Smooth muscle cell (in vitro differentiated cells): ENCODE results near the gene CTNNA1. TPM values are rescaled to one million over a fixed set of nuclear protein-coding genes. Genes with fewer than 3 reads are reported as not detected.
"Not testable (repeated sequence)": the region's sequence is repeated elsewhere in the genome, so short reads cannot be mapped to it uniquely, and the experiment has no call there.

ENCODE experiments used
- DNase-seq: peaks from one replicate; lab custom pipeline; 2025; ENCODE audit not compliant: unreplicated experiment; lab: John Stamatoyannopoulos, UW
- H2AFZ ChIP-seq: fragments of 200-600 bp; sonication (generic); 2 replicates; pipeline ENCODE4 v1.6.0; 2016; ENCODE audit warnings: antibody characterized with exemption, low read depth, mild to moderate bottlenecking
- H3F3A ChIP-seq: fragments of 200-600 bp; sonication (generic); 2 replicates; pipeline ENCODE4 v1.6.0; 2017; ENCODE audit warnings: antibody characterized with exemption, low read depth
- H3K27ac ChIP-seq: fragments of 200-600 bp; sonication (generic); 2 replicates; pipeline ENCODE4 v1.5.1; 2016; ENCODE audit warnings: low read depth, mild to moderate bottlenecking
- H3K27me3 ChIP-seq: fragments of 200-600 bp; sonication (generic); 2 replicates; pipeline ENCODE4 v1.6.1; 2016; ENCODE audit warnings: low read depth, mild to moderate bottlenecking
- H3K36me3 ChIP-seq: fragments of 200-600 bp; sonication (generic); 2 replicates; pipeline ENCODE4 v1.5.1; 2016; ENCODE audit warnings: low read depth
- H3K4me1 ChIP-seq: fragments of 200-600 bp; sonication (generic); 2 replicates; pipeline ENCODE4 v1.5.1; 2016; ENCODE audit warnings: low read depth
- H3K4me2 ChIP-seq: fragments of 200-600 bp; sonication (generic); 2 replicates; pipeline ENCODE4 v1.6.0; 2016; ENCODE audit warnings: mild to moderate bottlenecking
- H3K4me3 ChIP-seq: fragments of 200-600 bp; sonication (generic); 2 replicates; pipeline ENCODE4 v1.5.1; 2016; ENCODE audit warnings: mild to moderate bottlenecking
- H3K79me2 ChIP-seq: fragments of 200-600 bp; sonication (generic); 2 replicates; pipeline ENCODE4 v1.6.0; 2016; ENCODE audit warnings: low read depth, mild to moderate bottlenecking
- H3K9ac ChIP-seq: fragments of 200-600 bp; sonication (generic); 2 replicates; pipeline ENCODE4 v1.6.0; 2016; ENCODE audit warnings: low read depth
- H3K9me3 ChIP-seq: fragments of 200-600 bp; sonication (generic); replicated peaks from 2 replicates; pipeline ENCODE4 v1.5.1; 2016; ENCODE audit warnings: low read depth
- H4K20me1 ChIP-seq: fragments of 200-600 bp; sonication (generic); 2 replicates; pipeline ENCODE4 v1.6.0; 2016; ENCODE audit warnings: low read depth
- WGBS: methylation state at CpG from one replicate; pipeline ENCODE4 v1.1.7; 2016; ENCODE audit warnings: low lambda C conversion rate; 5-methylcytosine and 5-hydroxymethylcytosine counted together
- polyA plus RNA-seq: library from polyadenylated mRNA; unstranded; fragments of >200 nt; fragmentation: Nextera tagmentation; extraction: Ambion mirVana; gene quantifications from 2 replicates; pipeline ENCODE4 v1.2.1, GENCODE V29; 2016
- total RNA-seq: library from RNA; depleted of rRNA; stranded (reverse); fragments of >200 nt; gene quantifications from 2 replicates; pipeline ENCODE4 v1.2.3, GENCODE V29; 2014
- TF ChIP-seq, protein P1 (sequence below): fragments of 200-600 bp; sonication (generic); IDR thresholded peaks from 2 replicates; pipeline ENCODE4 v1.5.1; 2017; ENCODE audit warnings: borderline replicate concordance, mild to moderate bottlenecking, antibody characterized with exemption; ENCODE audit not compliant: insufficient read depth, poor library complexity, severe bottlenecking

Gene CTNNA1
- total and polyA plus RNA-seq, 2 experiments from 2014 or later, result 149 to 251 TPM

DNA sequence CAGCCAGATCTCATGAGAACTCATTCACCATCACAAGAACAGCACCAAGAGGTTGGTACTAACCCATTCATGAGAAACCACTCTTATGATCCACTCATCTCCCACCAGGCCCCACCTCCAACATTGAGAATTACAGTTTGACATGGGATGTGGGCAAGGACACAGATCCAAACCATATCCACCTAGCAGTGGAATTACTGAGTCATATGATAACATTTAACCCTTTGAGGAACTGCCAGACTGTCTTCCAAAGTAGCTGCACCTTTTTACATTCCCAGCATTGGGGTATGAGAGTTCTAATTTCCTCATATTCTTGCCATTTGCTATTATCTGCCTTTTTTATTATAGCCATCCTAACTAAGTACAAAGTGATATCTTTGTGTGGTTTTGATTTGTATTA lies 51.9 kb downstream of the CTNNA1 start:
- TF ChIP-seq, protein P1, sequence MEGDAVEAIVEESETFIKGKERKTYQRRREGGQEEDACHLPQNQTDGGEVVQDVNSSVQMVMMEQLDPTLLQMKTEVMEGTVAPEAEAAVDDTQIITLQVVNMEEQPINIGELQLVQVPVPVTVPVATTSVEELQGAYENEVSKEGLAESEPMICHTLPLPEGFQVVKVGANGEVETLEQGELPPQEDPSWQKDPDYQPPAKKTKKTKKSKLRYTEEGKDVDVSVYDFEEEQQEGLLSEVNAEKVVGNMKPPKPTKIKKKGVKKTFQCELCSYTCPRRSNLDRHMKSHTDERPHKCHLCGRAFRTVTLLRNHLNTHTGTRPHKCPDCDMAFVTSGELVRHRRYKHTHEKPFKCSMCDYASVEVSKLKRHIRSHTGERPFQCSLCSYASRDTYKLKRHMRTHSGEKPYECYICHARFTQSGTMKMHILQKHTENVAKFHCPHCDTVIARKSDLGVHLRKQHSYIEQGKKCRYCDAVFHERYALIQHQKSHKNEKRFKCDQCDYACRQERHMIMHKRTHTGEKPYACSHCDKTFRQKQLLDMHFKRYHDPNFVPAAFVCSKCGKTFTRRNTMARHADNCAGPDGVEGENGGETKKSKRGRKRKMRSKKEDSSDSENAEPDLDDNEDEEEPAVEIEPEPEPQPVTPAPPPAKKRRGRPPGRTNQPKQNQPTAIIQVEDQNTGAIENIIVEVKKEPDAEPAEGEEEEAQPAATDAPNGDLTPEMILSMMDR, result no peak
- no peak overlapping the region for H3K4me3 ChIP-seq
- no peak for DNase-seq
- no peak overlapping the region for H3K4me2 ChIP-seq
- peaks cover 100% of the 10 kb centered on the region for H3K79me2 ChIP-seq
- no peak overlapping the region for H3K9ac ChIP-seq
- H2AFZ ChIP-seq, result no peak overlapping the region
- no peaks in the 10 kb centered on the region for H3K9me3 ChIP-seq
- peaks cover 100% of the 10 kb centered on the region for H4K20me1 ChIP-seq
- peaks cover 4% of the 10 kb centered on the region for H3F3A ChIP-seq
- H3K4me1 ChIP-seq, result peaks cover 5% of the 10 kb centered on the region
- H3K27ac ChIP-seq, result no peak overlapping the region
- peaks cover 3% of the 10 kb centered on the region for H3K36me3 ChIP-seq
- no peaks in the 10 kb centered on the region for H3K27me3 ChIP-seq

DNA sequence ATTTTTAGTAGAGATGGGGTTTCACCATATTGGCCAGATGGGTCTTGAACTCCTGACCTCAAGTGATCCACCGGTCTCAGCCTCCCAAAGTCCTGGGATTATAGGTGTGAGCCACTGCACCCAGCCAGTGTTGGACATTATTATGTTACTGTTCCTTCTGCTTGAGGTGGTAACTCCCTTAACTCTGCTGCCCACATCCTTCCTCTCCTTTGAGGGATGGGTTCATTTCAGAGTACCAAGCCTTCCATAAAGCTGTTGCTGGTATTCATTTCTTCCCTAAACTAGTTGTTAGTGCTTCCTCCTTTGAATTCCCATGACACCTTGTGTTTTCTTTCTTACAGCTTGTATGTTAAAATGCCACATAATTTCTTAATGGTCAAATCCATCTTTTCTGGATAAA lies 54.0 kb downstream of the CTNNA1 start:
- peaks cover 83% of the 10 kb centered on the region for H4K20me1 ChIP-seq
- no peak for DNase-seq
- no peaks in the 10 kb centered on the region for H3K9me3 ChIP-seq
- H3K79me2 ChIP-seq, result peaks cover 85% of the 10 kb centered on the region
- H2AFZ ChIP-seq, result no peak overlapping the region
- no peak overlapping the region for H3K4me2 ChIP-seq
- no peaks in the 10 kb centered on the region for H3K27me3 ChIP-seq
- WGBS, result 94% methylated on average over 1 of the region's 1 CpG
- H3K4me3 ChIP-seq, result no peak overlapping the region
- peaks cover 4% of the 10 kb centered on the region for H3F3A ChIP-seq
- no peak overlapping the region for H3K27ac ChIP-seq
- peaks cover 5% of the 10 kb centered on the region for H3K4me1 ChIP-seq
- H3K9ac ChIP-seq, result no peak overlapping the region
- TF ChIP-seq, protein P1, result no peak
- H3K36me3 ChIP-seq, result peaks cover 5% of the 10 kb centered on the region

DNA sequence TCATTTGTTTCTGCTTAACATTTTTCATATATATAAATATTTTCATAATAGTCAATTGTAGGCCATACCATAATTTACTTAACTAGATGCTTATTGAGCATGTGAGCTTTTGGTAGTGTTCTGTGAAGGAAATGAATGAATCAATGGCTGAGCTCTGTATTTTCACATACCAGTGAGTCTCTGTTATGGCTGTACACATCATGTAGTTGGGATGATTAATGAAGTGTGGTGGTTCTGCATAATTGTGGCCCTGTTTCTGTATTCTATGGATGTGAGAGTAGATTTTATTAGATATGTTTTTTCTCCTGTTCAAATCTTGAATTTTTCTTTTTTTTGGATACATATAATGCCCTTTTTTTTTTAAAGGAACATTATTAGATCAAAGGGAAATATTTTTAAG lies 56.2 kb downstream of the CTNNA1 start:
- Histone ChIP-seq H3K9ac (no peak overlapping the region), H3K79me2 (peaks cover 84% of the 10 kb centered on the region), H2AFZ (no peak overlapping the region), H3K4me2 (no peak overlapping the region), H3K27me3 (no peaks in the 10 kb centered on the region), H3K9me3 (no peaks in the 10 kb centered on the region), H3K36me3 (peaks cover 11% of the 10 kb centered on the region), H3K27ac (peak overlapping the region; percentile 46), H3K4me3 (no peak overlapping the region), H3K4me1 (peaks cover 5% of the 10 kb centered on the region), H4K20me1 (peaks cover 80% of the 10 kb centered on the region), H3F3A (peaks cover 4% of the 10 kb centered on the region)
- DNase-seq, result no peak
- TF ChIP-seq, protein P1, result no peak

DNA sequence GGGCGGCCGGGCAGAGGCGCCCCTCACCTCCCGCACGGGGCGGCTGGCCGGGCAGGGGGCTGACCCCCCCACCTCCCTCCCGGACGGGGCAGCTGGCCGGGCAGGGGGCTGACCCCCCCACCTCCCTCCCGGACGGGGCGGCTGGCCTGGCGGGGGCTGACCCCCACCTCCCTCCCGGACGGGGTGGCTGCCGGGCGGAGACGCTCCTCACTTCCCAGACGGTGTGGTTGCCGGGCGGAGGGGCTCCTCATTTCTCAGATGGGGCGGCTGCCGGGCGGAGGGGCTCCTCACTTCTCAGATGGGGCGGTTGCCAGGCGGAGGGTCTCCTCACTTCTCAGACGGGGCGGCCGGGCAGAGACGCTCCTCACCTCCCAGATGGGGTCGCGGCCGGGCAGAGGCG lies 57.6 kb downstream of the CTNNA1 start:
- H3K9ac ChIP-seq, H3K4me2 ChIP-seq, H3K27me3 ChIP-seq, H3K9me3 ChIP-seq, H3K4me3 ChIP-seq, H3K4me1 ChIP-seq, DNase-seq, H2AFZ ChIP-seq, H3K27ac ChIP-seq: not testable (repeated sequence)
- Histone ChIP-seq H3F3A (peaks cover 14% of the 10 kb centered on the region), H3K79me2 (peaks cover 84% of the 10 kb centered on the region), H3K36me3 (peaks cover 11% of the 10 kb centered on the region), H4K20me1 (peaks cover 80% of the 10 kb centered on the region)
- WGBS, result 98% methylated on average over 11 of the region's 35 CpGs
